GM12873 (cell line): ENCODE data around the gene SLC17A9.

ENCODE experiments used
- TF ChIP-seq, protein P1 (sequence below): IDR thresholded peaks from 2 replicates; pipeline ENCODE4 v1.5.1; 2012; ENCODE audit warnings: low read depth, mild to moderate bottlenecking, moderate library complexity, low read length, control low read depth; ENCODE audit not compliant: insufficient read depth; ENCODE audit errors: missing control alignments

Gene SLC17A9

DNA sequence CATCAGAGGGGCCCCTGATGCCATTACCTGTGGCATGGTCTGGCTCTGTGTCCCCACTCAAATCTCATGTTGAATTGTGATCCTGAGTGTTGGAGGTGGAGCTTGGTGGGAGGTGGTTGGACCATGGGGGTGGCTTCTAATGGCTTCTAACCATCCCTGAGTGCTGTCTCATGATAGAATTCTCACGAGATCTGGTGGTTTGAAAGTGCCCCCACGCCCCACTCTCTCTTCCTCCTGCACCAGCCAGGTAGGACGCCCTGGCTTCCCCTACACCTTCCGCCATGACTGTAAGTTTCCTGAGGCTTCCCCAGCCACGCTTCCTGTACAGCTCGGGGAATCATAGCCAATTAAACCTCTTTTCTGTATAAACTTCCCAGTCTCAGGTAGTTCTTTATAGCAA is 39.4 kb downstream of the SLC17A9 start:
- TF ChIP-seq, protein P1, sequence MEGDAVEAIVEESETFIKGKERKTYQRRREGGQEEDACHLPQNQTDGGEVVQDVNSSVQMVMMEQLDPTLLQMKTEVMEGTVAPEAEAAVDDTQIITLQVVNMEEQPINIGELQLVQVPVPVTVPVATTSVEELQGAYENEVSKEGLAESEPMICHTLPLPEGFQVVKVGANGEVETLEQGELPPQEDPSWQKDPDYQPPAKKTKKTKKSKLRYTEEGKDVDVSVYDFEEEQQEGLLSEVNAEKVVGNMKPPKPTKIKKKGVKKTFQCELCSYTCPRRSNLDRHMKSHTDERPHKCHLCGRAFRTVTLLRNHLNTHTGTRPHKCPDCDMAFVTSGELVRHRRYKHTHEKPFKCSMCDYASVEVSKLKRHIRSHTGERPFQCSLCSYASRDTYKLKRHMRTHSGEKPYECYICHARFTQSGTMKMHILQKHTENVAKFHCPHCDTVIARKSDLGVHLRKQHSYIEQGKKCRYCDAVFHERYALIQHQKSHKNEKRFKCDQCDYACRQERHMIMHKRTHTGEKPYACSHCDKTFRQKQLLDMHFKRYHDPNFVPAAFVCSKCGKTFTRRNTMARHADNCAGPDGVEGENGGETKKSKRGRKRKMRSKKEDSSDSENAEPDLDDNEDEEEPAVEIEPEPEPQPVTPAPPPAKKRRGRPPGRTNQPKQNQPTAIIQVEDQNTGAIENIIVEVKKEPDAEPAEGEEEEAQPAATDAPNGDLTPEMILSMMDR = no peak

DNA sequence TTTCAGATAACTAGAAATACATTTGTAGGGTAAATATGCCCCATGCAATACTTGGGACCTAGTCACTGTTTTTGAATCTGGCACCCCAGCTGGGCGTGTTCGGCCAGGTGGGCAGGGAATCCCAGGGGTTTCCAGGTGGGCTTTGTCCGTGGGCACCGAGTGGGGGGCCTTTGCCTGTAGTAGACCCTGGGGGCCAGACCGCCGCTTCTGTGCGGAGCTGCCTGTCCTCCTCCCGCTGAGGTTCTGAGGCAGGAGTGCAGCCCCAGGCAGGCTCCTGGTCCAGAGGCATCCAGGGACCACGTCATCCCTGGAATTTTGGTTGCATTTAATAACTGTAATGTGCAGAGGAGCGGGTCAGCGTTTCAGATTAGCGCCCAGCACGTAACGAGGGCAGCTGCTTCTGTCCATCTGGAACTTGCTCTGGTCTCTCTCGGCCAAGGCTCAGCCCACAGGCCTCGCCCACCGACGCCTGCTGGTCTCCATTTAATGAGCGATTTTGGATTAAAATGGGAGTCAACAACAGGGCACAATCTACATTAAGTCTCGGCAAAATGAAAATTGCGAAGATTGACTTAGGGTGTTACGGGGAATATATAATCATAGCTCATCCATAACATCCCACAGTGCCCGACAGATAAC is 41.5 kb downstream of the SLC17A9 start:
- TF ChIP-seq, protein P1 = no peak

DNA sequence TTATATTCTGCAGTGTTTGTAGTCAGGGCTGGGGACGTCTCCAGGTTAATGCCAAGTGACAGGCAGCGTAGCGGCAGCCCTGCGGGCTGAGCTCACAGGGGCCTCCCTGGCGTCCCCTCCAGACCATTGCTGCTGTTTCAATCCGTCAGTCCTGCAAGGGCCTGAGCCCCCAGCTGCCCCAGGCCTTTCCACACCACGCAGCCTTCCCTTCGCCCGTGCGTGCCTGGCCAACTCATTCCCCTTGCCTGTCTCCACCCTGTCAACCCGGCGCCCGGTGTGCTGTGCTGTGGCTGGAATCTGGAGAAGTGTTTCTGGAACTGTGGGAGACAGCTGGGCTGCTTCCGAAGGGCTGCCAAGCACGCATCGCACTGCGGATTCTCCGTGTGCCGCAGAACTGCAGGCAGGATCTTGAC is 42.4 kb downstream of the SLC17A9 start:
- TF ChIP-seq, protein P1 = no peak

DNA sequence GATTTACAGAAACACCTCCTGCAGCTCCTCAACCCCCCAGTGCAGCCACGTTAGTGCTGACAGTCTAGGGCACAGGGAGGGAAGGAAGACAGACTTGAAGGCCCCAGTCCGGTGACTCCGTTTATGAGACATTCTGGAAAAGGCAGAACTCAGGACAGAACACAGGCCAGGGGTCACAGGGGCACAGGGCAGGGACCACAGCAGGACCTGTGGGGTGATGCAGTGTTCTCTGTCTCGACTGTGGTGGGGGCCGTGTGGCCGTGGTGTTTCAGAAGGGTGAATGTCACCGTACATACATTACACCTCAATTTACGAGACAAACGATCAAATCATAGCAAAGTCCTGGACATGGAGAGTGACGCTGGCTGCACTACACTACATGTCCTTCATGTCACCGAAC is 43.0 kb downstream of the SLC17A9 start:
- TF ChIP-seq, protein P1 = no peak

DNA sequence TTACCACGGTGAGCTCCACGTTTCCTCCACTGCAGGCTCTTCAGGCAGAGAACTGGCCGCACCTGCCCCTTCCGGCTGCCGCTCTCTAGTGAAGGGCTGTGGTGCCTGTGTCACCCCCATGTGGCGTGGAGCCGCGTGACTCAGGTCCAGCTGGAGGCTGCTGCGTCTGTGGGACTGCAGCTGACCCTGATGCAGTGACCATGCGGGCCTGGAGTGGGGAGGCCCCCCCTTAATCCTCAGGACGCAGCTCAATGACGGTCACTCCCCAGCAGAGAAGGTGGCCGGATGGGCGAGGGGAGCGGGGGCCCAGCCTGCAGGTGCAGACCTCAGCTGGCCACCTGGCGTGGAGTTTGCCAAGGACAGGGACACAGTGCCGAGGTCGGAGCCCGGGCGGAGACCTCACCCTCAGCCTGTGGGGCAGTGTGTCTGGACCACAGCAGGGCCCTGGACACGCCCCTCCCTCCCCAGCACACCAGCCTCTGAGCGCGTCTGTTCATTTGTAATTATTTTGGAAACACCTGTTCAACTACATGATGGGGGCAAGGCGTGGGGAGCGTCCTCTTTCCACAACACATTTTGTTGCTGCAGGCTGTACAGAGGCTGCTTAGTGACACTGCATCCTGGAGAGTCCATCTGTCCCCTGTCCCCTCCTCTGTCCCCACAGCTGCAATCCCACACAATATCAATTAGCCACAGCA is 43.5 kb downstream of the SLC17A9 start:
- TF ChIP-seq, protein P1 = no peak

DNA sequence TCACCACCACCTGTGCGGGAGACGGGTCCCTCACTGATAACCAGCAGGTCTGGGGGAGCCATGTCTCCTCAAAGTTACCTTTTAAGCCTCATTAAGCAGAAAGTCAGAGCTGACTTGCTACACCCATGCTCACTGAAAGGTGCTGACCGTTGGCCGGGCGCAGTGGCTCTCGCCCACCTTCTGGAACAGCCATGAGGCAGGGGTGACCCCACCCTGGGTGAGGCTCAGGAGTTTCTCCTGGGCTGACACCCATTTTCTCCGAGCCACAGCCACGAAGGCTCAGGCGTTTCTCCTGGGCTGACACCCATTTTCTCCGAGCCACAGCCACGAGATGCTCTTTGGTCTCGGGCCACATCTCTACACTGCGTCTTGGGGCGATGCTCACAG is 44.1 kb downstream of the SLC17A9 start:
- TF ChIP-seq, protein P1 = no peak

DNA sequence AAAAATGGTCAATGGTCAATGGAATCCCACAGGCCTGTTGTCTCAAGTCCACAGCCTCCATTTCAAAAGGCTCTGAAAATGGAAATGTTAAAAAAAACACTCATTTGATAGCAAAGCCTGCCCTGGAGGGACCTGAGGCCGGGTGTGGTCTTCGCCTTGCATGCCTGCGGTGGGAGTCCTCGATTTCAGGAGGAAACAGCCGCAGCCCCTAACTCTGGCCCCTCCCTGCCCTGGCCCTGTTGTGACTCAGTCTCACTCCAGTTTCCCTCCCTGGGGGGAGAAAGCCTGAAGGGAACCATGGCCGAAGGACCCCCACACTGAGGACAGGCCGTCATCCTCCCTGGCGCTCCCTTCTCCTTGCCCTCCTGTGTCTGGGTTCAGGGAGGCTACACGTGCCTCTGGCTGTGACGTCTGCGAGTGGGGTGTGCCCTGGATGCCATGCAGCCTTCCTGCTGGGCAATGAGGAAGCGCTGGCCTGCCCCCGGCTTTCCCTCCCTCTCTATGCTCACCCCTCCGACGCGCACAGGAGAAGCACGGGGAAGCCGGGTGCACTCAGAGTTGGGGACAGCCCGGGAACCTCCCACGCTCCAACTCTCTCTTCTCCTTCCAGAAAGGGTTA is 45.0 kb downstream of the SLC17A9 start:
- TF ChIP-seq, protein P1 = no peak
